WTC11 (cell line): Measurements from ENCODE around the gene CCP110.

Experiments
- CREB1 ChIP-seq: sonication (generic); formaldehyde crosslinking; IDR thresholded peaks from 2 replicates; pipeline ENCODE4 v1.8.0; 2023; ENCODE audit warnings: mild to moderate bottlenecking, missing genetic modification reagents
- FOXJ3 ChIP-seq: sonication (generic); formaldehyde crosslinking; IDR thresholded peaks from 2 replicates; pipeline ENCODE4 v1.9.0; 2021; ENCODE audit warnings: missing genetic modification reagents, mild to moderate bottlenecking, borderline replicate concordance
- HMGA2 ChIP-seq: fragments of 250-450 bp; sonication (Bioruptor Pico); IDR thresholded peaks from 2 replicates; pipeline ENCODE4 v1.4.0; 2021; ENCODE audit warnings: mild to moderate bottlenecking, moderate library complexity
- JUN ChIP-seq: sonication (generic); formaldehyde crosslinking; IDR thresholded peaks from 2 replicates; pipeline ENCODE4 v1.8.0; 2023; ENCODE audit warnings: mild to moderate bottlenecking, missing genetic modification reagents
- RORB ChIP-seq: fragments of 250-450 bp; sonication (Bioruptor Pico); IDR thresholded peaks from 2 replicates; pipeline ENCODE4 v1.9.0; 2021; ENCODE audit warnings: mild to moderate bottlenecking
- ZNF232 ChIP-seq: sonication (generic); formaldehyde crosslinking; IDR thresholded peaks from 2 replicates; pipeline ENCODE4 v1.8.0; 2022; ENCODE audit warnings: mild to moderate bottlenecking, missing genetic modification reagents
- TF ChIP-seq, protein P1 (sequence below): fragments of 200-600 bp; IDR thresholded peaks from 2 replicates; pipeline ENCODE4 v1.8.0; 2022; ENCODE audit warnings: antibody characterized with exemption
- TF ChIP-seq, protein P2 (sequence below): sonication (generic); formaldehyde crosslinking; IDR thresholded peaks from 2 replicates; pipeline ENCODE4 v1.8.1; 2023; ENCODE audit warnings: mild to moderate bottlenecking, missing genetic modification reagents, moderate library complexity
- TF ChIP-seq, protein P3 (sequence below): fragments of 250-450 bp; sonication (Bioruptor Pico); IDR thresholded peaks from 2 replicates; pipeline ENCODE4 v2.1.2; 2022; ENCODE audit warnings: mild to moderate bottlenecking, moderate library complexity
- TF ChIP-seq, protein P4 (sequence below): sonication (generic); formaldehyde crosslinking; IDR thresholded peaks from 2 replicates; pipeline ENCODE4 v1.8.1; 2022; ENCODE audit warnings: low read depth, mild to moderate bottlenecking, moderate library complexity, missing genetic modification reagents, borderline replicate concordance

DNA sequence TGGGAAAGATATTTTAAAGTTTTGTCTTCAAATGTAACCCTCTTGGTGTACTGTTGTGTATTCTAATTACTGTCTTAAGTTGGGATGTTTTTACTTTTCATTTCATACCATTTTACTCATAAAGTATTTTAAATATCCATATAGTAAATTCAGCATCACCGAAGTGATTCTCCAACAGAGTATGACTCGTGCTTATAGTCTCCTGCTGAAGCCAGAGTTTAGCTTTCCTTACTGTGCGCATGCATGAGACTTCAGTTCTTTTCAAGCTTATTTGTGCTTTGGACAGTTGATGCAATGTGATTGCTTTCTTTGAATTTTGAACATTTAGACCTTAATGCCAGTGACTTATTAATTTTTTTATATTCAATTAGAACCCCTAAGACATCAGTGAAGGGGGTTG, 24.4 kb downstream of the CCP110 start:
- TF ChIP-seq, protein P1, sequence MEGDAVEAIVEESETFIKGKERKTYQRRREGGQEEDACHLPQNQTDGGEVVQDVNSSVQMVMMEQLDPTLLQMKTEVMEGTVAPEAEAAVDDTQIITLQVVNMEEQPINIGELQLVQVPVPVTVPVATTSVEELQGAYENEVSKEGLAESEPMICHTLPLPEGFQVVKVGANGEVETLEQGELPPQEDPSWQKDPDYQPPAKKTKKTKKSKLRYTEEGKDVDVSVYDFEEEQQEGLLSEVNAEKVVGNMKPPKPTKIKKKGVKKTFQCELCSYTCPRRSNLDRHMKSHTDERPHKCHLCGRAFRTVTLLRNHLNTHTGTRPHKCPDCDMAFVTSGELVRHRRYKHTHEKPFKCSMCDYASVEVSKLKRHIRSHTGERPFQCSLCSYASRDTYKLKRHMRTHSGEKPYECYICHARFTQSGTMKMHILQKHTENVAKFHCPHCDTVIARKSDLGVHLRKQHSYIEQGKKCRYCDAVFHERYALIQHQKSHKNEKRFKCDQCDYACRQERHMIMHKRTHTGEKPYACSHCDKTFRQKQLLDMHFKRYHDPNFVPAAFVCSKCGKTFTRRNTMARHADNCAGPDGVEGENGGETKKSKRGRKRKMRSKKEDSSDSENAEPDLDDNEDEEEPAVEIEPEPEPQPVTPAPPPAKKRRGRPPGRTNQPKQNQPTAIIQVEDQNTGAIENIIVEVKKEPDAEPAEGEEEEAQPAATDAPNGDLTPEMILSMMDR = no peak
- no peak for TF ChIP-seq HMGA2 (CRISPR knock-in tag)
- no peak for TF ChIP-seq CREB1 (CRISPR knock-in tag)
- TF ChIP-seq ZNF232 = no peak
- TF ChIP-seq JUN = no peak
- TF ChIP-seq, protein P2, sequence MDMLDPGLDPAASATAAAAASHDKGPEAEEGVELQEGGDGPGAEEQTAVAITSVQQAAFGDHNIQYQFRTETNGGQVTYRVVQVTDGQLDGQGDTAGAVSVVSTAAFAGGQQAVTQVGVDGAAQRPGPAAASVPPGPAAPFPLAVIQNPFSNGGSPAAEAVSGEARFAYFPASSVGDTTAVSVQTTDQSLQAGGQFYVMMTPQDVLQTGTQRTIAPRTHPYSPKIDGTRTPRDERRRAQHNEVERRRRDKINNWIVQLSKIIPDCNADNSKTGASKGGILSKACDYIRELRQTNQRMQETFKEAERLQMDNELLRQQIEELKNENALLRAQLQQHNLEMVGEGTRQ (CRISPR knock-in tag) = no peak
- TF ChIP-seq FOXJ3 = no peak
- TF ChIP-seq, protein P3, sequence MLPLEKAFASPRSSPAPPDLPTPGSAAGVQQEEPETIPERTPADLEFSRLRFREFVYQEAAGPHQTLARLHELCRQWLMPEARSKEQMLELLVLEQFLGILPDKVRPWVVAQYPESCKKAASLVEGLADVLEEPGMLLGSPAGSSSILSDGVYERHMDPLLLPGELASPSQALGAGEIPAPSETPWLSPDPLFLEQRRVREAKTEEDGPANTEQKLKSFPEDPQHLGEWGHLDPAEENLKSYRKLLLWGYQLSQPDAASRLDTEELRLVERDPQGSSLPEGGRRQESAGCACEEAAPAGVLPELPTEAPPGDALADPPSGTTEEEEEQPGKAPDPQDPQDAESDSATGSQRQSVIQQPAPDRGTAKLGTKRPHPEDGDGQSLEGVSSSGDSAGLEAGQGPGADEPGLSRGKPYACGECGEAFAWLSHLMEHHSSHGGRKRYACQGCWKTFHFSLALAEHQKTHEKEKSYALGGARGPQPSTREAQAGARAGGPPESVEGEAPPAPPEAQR (CRISPR knock-in tag) = no peak
- TF ChIP-seq RORB (CRISPR knock-in tag) = no peak
- TF ChIP-seq, protein P4, sequence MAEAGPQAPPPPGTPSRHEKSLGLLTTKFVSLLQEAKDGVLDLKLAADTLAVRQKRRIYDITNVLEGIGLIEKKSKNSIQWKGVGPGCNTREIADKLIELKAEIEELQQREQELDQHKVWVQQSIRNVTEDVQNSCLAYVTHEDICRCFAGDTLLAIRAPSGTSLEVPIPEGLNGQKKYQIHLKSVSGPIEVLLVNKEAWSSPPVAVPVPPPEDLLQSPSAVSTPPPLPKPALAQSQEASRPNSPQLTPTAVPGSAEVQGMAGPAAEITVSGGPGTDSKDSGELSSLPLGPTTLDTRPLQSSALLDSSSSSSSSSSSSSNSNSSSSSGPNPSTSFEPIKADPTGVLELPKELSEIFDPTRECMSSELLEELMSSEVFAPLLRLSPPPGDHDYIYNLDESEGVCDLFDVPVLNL (CRISPR knock-in tag) = no peak
